ENCODE results near the gene SPRED2.

SPRED2 gene

GRCh38 chr2:65415091-65415490, 17.3 kb downstream of the SPRED2 start:
- no peak for DNase-seq (ENCODE audit: low spot score)

GRCh38 chr2:65413610-65414009, 18.8 kb downstream of the SPRED2 start:
- no peak for DNase-seq (ENCODE audit: low spot score)

DNA sequence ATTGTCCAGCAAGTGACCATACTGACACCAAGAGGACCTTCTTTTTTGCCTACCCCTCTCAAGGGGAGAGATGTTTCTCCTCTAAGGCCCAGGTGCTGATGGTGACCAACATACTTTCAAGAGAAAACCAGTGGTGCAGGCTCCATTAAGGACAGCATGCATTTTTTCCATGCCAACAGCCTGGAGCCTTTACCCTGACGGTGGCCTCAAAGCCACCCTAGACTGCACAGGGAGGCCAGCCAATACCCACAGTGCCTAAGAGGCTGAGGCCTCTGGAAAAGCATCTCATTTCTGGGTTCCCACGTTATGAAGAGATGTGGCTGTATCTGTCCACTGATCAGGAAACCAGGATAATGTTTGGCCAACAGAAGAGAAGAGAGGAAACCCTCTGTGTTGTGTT, 19.3 kb downstream of the SPRED2 start:
- DNase-seq (ENCODE audit: low spot score): no peak

GRCh38 chr2:65411056-65411795, 21.2 kb downstream of the SPRED2 start:
- DNase-seq (ENCODE audit: low spot score): no peak

- DNase-seq (ENCODE audit: low spot score): no peak
Measured at GRCh38 chr2:65409045-65409444, 23.4 kb downstream of the SPRED2 start.

- no peak for DNase-seq (ENCODE audit: low spot score)
Measured at GRCh38 chr2:65407240-65407639, 25.2 kb downstream of the SPRED2 start.

DNA sequence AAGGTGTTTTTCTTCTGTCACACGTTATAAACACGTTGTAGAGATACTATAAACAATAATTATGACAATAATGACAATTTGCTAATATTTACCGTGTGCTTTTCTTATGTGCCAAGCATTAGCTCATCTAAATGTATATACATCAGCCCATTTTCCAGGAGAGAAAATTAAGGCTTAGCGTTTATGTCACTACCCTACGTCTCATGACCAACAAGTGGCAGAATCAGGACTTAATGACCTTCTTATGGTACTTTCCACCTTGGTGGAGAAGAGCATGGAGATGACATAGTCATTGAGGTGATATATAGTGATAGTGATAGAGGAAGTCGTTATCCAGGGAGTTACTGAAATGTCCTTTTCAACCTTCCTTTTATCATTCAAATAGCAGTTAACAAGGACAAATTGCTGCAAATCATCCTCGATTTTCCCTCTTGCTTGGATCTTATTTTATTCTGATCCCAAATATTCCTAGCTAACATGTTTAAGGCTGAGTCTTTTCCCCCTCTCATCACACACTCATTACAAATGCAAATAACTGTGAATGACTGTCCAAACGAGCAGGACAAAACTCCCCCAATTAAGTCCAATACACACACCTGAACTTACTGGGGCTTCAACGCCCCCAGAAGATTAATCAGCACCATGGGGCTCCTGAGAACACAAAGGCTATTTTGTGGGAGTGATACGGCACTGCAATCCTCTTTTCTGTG, 27.3 kb downstream of the SPRED2 start:
- DNase-seq (ENCODE audit: low spot score): no peak

DNA sequence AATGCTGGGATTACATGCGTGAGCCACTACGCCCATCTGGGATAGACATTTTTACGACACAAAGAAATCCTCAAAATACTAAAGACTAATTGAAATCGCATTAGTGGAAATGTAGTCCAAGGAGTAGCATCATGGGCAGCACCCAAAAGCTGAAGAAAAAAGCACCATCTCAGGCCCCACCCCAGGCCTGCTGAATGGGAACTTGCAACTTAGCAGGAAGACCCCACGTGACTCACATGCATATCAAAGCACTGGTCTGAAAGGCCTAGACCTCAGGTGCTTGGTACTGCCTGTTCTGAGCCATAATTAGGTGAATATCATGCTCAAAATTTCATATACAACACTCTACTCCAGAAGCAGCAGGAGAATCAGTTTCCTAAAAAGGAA, 28.9 kb downstream of the SPRED2 start:
- DNase-seq (ENCODE audit: low spot score): no peak

DNA sequence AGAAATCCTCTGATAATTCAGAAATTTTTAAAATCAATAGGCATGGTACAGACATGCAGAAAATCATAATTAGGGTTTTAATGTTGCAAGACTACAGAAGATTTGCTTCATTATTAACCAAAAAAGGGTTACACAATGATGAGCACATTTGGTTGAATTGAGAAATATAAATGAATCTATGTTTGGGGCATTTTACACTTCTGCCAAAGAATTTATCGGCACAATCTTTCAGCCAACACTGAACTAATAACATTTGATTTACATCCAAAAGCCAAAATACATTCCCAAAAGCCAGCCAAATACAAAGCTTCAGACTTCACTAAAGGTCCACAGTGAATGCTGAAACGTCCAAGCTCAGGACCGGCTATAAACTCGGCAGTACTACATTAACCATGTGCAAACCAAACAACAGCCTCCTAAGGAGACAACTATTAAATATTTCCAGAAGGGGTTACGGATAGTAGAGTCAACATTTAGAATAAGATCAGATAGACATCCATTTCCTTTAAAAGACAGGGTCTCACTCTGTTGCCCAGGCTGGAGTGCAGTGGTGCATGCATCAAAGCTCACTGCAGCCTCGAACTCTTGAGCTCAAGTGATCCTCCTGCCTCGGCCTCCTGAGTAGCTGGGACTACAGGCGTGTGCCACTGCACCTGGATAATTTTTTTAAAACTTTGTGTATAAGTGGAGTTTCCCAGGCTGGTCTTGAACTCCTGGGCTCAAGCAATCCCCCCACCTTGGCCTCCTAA, 29.4 kb downstream of the SPRED2 start:
- no peak for DNase-seq (ENCODE audit: low spot score)

DNA sequence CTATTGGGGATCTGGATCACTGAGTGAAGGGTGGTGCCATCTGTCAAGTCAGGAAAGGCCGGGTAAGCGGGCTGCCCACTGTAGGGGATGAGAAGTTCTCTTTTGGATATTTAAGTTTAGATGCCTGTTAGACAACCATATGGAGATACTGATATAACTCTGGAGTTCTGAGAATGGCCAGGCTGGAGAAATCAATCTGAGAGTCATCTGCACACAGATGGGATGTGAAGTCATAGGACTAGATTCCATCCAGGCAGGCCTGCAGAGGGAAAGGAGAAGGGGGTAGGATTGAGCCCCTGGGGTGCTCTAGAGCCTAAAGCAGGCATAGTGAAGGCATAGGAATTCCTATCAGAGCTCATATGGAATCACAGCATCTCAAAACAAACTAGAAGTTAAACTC, 30.1 kb downstream of the SPRED2 start:
- no peak for DNase-seq (ENCODE audit: low spot score)

DNA sequence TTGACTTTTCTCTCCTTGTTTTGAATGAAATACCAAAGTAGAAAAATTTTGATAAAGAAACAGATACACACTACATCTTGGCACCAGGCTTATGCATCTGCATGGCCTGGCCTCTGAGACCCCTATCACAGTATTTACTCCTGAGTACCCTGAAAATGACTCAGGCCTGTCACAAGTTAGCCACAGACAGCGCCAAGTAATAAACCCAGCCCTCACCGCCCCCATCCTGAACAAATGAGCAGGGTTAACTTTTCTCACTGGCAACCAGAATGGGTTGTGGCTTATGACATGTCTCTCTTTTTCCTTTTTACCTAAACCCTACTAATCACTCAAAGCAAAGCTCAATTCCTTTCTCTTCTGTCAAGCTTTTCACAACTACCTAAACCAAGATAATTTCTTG, 35.3 kb downstream of the SPRED2 start:
- no peak for DNase-seq (ENCODE audit: low spot score)

- no peak for DNase-seq (ENCODE audit: low spot score)
Measured at GRCh38 chr2:65396348-65397026, 35.9 kb downstream of the SPRED2 start.

DNA sequence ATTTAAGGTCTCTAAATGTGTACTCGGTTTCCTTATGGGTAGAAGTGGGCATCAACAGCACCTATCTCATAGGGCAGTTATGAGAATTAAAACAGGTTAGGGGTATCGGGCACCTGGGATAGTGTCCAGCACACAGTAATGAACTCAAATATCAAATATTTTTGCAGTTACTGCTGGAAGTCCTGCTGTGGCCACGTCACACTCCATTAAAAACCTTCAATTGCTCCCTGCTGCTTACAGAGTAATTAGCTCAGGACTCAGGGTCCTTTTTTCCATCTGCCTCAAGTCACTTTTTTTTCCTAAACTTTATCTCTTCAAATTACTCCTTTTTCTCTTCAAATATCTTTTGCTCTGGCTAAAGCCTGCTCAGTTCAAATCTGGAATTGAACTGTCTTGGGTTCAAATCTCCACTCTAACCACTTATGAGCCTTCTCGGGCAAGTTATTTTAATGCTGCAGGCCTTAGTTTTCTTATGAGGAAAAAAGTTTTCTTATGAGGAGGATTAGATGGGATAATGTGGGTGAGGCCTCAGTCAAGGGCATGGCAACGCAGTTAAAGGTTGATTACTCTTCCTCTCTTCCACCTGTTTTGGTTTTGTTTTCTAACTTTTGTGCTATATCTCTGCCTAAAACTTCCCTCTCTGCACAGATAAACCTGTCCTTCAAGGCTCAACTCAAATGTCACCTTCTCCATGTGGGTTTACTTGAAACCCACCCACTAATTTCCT, 36.6 kb downstream of the SPRED2 start:
- no peak for DNase-seq (ENCODE audit: low spot score)

- no peak for DNase-seq (ENCODE audit: low spot score)
Measured at GRCh38 chr2:65393743-65394422, 38.5 kb downstream of the SPRED2 start.

DNA sequence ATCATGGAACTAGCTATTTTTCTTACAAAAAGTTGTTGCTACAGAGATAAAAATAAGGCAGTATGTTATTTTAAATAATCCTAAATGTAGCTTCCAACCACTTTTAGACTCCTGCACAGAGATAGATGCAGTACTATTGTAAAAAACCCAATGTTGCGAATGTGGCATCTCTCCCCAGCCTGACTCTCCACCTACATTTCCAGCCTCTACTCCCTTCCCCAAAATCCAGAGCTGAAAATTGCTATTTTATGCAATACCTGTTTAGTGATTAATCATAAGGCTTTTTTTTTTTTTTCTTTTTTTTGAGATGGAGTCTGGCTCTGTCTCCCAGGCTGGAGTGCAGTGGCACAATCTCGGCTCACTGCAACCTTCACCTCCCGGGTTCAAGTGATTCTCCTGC, 39.4 kb downstream of the SPRED2 start:
- no peak for DNase-seq (ENCODE audit: low spot score)

GRCh38 chr2:65392609-65393008, 39.8 kb downstream of the SPRED2 start:
- no peak for DNase-seq (ENCODE audit: low spot score)

GRCh38 chr2:65390134-65390533, 42.3 kb downstream of the SPRED2 start:
- DNase-seq (ENCODE audit: low spot score): no peak

DNA sequence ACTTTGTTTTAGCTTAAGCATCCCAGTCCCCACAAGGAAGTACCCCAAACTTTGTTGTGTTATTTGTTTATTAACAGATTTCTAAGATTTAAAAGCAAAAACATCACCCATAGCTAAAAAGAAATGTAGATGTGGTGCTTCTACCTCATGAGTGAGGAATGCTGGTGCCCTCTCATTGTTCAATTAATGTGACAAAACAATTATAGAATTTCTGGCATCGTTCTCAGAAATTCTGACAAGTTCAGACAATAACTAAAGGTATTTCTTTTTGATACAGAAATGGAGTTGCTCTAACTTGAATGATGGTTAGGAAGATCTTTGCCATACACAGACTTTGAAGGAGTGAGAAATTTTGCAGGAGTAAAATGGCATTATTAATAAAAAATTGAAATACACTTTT, 42.9 kb downstream of the SPRED2 start:
- no peak for DNase-seq (ENCODE audit: low spot score)

DNA sequence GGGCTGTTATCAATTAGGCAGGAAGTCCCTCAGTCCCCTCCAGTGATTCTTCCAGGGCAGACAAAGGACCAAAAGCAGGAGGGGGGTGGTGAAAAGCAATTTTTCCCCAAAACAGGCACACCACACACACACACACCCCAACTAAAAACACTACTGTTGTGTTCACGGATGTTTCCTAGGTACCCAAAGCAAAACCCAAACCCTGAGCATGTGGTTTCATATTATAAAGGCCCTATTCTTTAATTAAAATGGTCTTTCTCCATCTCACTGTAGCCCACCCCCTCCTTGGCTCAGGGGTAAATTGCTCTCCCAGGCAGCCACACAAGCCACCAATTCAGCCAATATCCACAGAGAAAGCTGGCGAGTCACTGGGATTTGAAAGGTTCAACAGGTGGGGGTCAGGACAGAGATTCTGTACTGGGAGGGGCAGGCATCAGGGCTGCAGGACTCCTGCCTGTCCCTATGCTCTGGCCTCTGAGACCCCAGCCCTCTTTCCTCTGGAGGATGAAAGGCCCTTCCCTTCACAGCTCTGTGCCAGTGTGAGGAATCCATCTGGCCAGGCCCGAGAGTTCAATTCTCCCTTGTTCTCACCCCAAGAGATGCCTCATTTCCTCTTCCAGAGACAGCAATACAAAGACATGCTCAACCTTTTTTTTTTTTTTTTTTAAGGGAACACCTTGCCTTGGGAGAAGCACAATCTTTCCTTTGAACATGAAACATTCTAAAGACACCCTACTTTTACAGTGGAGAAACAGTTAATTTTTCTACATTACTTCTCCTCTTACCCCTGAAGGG, 43.6 kb downstream of the SPRED2 start:
- no peak for DNase-seq (ENCODE audit: low spot score)

DNA sequence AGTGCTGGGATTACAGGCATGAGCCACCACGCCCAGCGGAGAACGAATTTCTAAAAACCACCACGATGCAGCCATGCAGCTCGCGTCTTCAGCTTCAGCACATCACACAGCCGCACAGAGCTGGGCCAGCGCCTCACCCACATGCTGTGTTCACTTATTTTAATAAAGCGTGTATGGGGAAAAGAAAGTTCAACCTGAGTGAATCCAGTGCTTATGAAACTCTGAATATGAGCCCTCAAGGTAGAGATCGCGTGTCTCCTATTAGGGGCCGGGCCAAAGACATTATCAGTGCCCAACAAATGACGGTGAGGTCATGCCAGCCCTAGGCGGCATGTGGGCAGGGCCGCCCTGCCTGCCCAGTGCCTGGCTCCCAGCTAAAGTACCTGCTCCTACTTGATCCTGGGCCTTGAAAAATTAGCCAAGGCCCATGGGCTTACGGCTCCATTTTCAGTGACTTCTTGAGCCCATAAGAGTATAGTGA, 44.3 kb downstream of the SPRED2 start:
- no peak for DNase-seq (ENCODE audit: low spot score)
